H9 (cell line): ENCODE results near the gene BBC3. TPM values are rescaled to one million over a fixed set of nuclear protein-coding genes. Genes with fewer than 3 reads are reported as not detected.

Experiments
- DNase-seq: peaks from one replicate; pipeline ENCODE4 v3.0.0-alpha.2; 2017
- H2AFZ ChIP-seq: one replicate; pipeline ENCODE4 v1.6.1; 2013; ENCODE audit warnings: mild to moderate bottlenecking, low read length, control low read depth, moderate library complexity
- H2AK5ac ChIP-seq: 2 replicates; pipeline ENCODE4 v1.6.1; 2013; ENCODE audit warnings: low read length, control low read depth, mixed read lengths; ENCODE audit not compliant: insufficient read length
- H2BK120ac ChIP-seq: one replicate; pipeline ENCODE4 v1.6.1; 2013; ENCODE audit warnings: low read depth, mild to moderate bottlenecking, low read length, control low read depth, inconsistent platforms; ENCODE audit not compliant: poor library complexity, severe bottlenecking
- H2BK12ac ChIP-seq: 2 replicates; pipeline ENCODE4 v1.6.1; 2013; ENCODE audit warnings: low read length, control low read depth, mixed read lengths, low read depth; ENCODE audit not compliant: insufficient read length
- H2BK15ac ChIP-seq: 2 replicates; pipeline ENCODE4 v1.6.1; 2013; ENCODE audit warnings: low read depth, low read length, control low read depth
- H2BK20ac ChIP-seq: one replicate; pipeline ENCODE4 v1.6.1; 2013; ENCODE audit warnings: low read depth, mild to moderate bottlenecking, low read length, control low read depth, inconsistent platforms; ENCODE audit not compliant: poor library complexity, severe bottlenecking
- H2BK5ac ChIP-seq: 2 replicates; pipeline ENCODE4 v1.6.1; 2013; ENCODE audit warnings: low read length, control low read depth, mixed read lengths; ENCODE audit not compliant: insufficient read length
- H3K14ac ChIP-seq: 2 replicates; pipeline ENCODE4 v1.6.1; 2013; ENCODE audit warnings: low read length, control low read depth; ENCODE audit not compliant: insufficient read depth
- H3K18ac ChIP-seq: 2 replicates; pipeline ENCODE4 v1.6.1; 2013; ENCODE audit warnings: low read depth, mild to moderate bottlenecking, mixed read lengths, low read length, control low read depth; ENCODE audit not compliant: insufficient read length
- H3K23ac ChIP-seq: 2 replicates; pipeline ENCODE4 v1.6.1; 2013; ENCODE audit warnings: low read length, control low read depth, mixed read lengths, low read depth; ENCODE audit not compliant: insufficient read length
- H3K23me2 ChIP-seq: 2 replicates; pipeline ENCODE4 v1.6.1; 2013; ENCODE audit warnings: low read depth, mild to moderate bottlenecking, mixed read lengths, low read length, control low read depth; ENCODE audit not compliant: insufficient read length, poor library complexity, severe bottlenecking
- H3K27ac ChIP-seq: 2 replicates; pipeline ENCODE4 v1.5.1; 2013; ENCODE audit warnings: low read length, control low read depth, mixed read lengths, low read depth; ENCODE audit not compliant: insufficient read length
- H3K27me3 ChIP-seq: 2 replicates; pipeline ENCODE4 v1.6.1; 2013; ENCODE audit warnings: low read length, control low read depth, inconsistent platforms; ENCODE audit not compliant: insufficient read depth
- H3K4ac ChIP-seq: 2 replicates; pipeline ENCODE4 v1.6.1; 2013; ENCODE audit warnings: low read depth, mild to moderate bottlenecking, control low read depth, inconsistent platforms, low read length, moderate library complexity
- H3K4me1 ChIP-seq: 2 replicates; pipeline ENCODE4 v1.6.1; 2013; ENCODE audit warnings: low read length, control low read depth, inconsistent platforms; ENCODE audit not compliant: insufficient read depth
- H3K4me2 ChIP-seq: 2 replicates; pipeline ENCODE4 v1.6.1; 2013; ENCODE audit warnings: low read length, control low read depth, mixed read lengths; ENCODE audit not compliant: insufficient read length, insufficient read depth
- H3K56ac ChIP-seq: 2 replicates; pipeline ENCODE4 v1.6.1; 2013; ENCODE audit warnings: low read depth, mild to moderate bottlenecking, mixed read lengths, low read length, control low read depth; ENCODE audit not compliant: insufficient read length
- H3K79me1 ChIP-seq: 2 replicates; pipeline ENCODE4 v1.6.1; 2013; ENCODE audit warnings: low read depth, mild to moderate bottlenecking, moderate library complexity, low read length, control low read depth, inconsistent platforms; ENCODE audit not compliant: insufficient read depth, poor library complexity, severe bottlenecking
- H3K79me2 ChIP-seq: 2 replicates; pipeline ENCODE4 v1.6.1; 2013; ENCODE audit warnings: low read length, control low read depth, inconsistent platforms; ENCODE audit not compliant: insufficient read depth
- H3K9ac ChIP-seq: 2 replicates; pipeline ENCODE4 v1.6.1; 2013; ENCODE audit warnings: low read length, control low read depth, mixed read lengths; ENCODE audit not compliant: insufficient read length; ENCODE audit errors: extremely low read depth
- H3K9me3 ChIP-seq: one replicate; pipeline ENCODE4 v1.6.1; 2013; ENCODE audit warnings: low read depth, low read length, inconsistent platforms; ENCODE audit not compliant: control insufficient read depth
- H3T11ph ChIP-seq: one replicate; pipeline ENCODE4 v1.6.1; 2013; ENCODE audit warnings: mild to moderate bottlenecking, low read length, control low read depth, inconsistent platforms
- H4K20me1 ChIP-seq: one replicate; pipeline ENCODE4 v1.6.1; 2013; ENCODE audit not compliant: control insufficient read depth, insufficient read length, insufficient read depth
- H4K5ac ChIP-seq: 2 replicates; pipeline ENCODE4 v1.6.1; 2013; ENCODE audit warnings: low read depth, mild to moderate bottlenecking, mixed read lengths, low read length, control low read depth; ENCODE audit not compliant: insufficient read length
- H4K8ac ChIP-seq: replicated peaks from 2 replicates; pipeline ENCODE4 v1.6.1; 2013; ENCODE audit warnings: low read length, control low read depth, mixed read lengths, low read depth; ENCODE audit not compliant: insufficient read length
- H4K91ac ChIP-seq: 2 replicates; pipeline ENCODE4 v1.6.1; 2013; ENCODE audit warnings: low read depth, mild to moderate bottlenecking, moderate library complexity, mixed read lengths, low read length, control low read depth; ENCODE audit not compliant: insufficient read length
- H3K27ac Mint-ChIP-seq, 3 experiments: 2 replicates in 2 of 3; 3 replicates in 1 of 3; pipeline ENCODE4 v1.8.0; 2020 to 2021; ENCODE audit warnings: mixed read lengths in 3 of 3, mild to moderate bottlenecking in 1 of 3, moderate library complexity in 1 of 3
- H3K27me3 Mint-ChIP-seq: 2 replicates; pipeline ENCODE4 v1.8.0; 2021; ENCODE audit warnings: low read depth, mild to moderate bottlenecking, moderate library complexity, mixed read lengths
- H3K36me3 Mint-ChIP-seq, 3 experiments: 2 replicates in 2 of 3; 3 replicates in 1 of 3; pipeline ENCODE4 v1.8.0; 2020 to 2021; ENCODE audit warnings: low read depth in 3 of 3, mixed read lengths in 3 of 3; ENCODE audit not compliant: insufficient read depth in 1 of 3
- H3K4me1 Mint-ChIP-seq, 2 experiments: 2 replicates each; pipeline ENCODE4 v1.8.0; 2020; ENCODE audit warnings: mixed read lengths in 2 of 2
- H3K4me3 Mint-ChIP-seq, 2 experiments: 2 replicates in 1 of 2; 3 replicates in 1 of 2; pipeline ENCODE4 v1.8.0; 2020 to 2021; ENCODE audit warnings: mild to moderate bottlenecking in 2 of 2, mixed read lengths in 2 of 2, moderate library complexity in 1 of 2
- H3K9me3 Mint-ChIP-seq, 2 experiments: 2 replicates in 1 of 2; 3 replicates in 1 of 2; pipeline ENCODE4 v1.8.0; 2020; ENCODE audit warnings: mild to moderate bottlenecking in 2 of 2, mixed read lengths in 2 of 2, moderate library complexity in 1 of 2
- WGBS: extraction: QIAGEN DNeasy Blood & Tissue Kit; methylation state at CpG from one replicate; pipeline ENCODE4 v1.1.7; 2013; ENCODE audit warnings: missing lambda C conversion rate, low lambda C conversion rate, mixed read lengths; ENCODE audit not compliant: insufficient read length; ENCODE audit errors: extremely low coverage; 5-methylcytosine and 5-hydroxymethylcytosine counted together
- total RNA-seq: library from RNA; stranded (reverse); gene quantifications from 2 replicates; pipeline ENCODE4 v1.2.1, GENCODE V29; 2021
- TF ChIP-seq, protein P1 (sequence below): fragments of 200-600 bp; sonication (generic); conservative IDR thresholded peaks from 3 replicates; pipeline ENCODE4 v1.8.0; 2021; ENCODE audit warnings: antibody characterized with exemption, mild to moderate bottlenecking

BBC3 gene
- total RNA-seq, 1 experiment from 2014 or later, result 23.2 TPM

DNA sequence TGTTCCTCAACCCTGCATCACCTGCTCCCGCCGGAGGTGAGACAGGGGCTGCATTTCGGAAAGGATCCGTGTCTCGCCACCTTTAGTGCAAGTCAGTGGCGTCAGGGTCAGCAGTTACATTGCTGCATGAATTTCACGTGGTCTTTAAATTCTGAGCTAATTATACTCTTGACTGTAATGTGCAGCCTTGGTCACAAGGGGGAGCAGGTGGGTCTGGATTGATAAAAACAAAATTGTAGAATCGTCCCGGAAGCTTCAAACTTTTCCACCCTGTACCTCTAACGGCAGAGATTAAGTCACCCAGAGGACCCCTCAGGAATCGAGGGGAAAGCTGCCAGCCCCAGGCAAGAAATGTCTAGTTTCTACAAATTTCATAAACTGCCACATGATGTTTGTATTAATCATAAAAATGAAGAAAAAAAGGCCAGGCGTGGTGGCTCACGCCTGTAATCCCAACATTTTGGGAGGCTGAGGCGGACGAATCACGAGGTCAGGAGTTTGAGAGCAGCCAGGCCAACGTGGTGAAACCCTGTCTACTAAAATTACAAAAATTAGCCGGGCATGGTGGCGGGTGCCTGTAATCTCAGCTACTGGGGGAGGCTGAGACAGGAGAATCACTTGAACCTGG is 20.2 kb downstream of the BBC3 start:
- H3K23me2 ChIP-seq, result no peaks in the 10 kb centered on the region
- no peak overlapping the region for H2BK120ac ChIP-seq
- H2BK12ac ChIP-seq, result no peak overlapping the region
- H3K4me2 ChIP-seq, result no peak overlapping the region
- WGBS, result no CpG with 5 or more reads among the region's 19 CpGs
- no peaks in the 10 kb centered on the region for H4K20me1 ChIP-seq
- no peak overlapping the region for H4K8ac ChIP-seq
- DNase-seq, result peak; percentile 78
- no peaks in the 10 kb centered on the region for H3K79me2 ChIP-seq
- H3K4me1 ChIP-seq, result no peaks in the 10 kb centered on the region
- no peak overlapping the region for H4K5ac ChIP-seq
- H2AK5ac ChIP-seq, result no peak overlapping the region
- H3K79me1 ChIP-seq, result no peaks in the 10 kb centered on the region
- Mint-ChIP-seq H3K36me3 (peaks cover 25 to 62% (median 59%) of the 10 kb centered on the region in 3 experiments; a peak in 6 of 7 replicates), H3K9me3 (no peaks in the 10 kb centered on the region; a peak in 1 of 5 replicates), H3K4me3 (no peak overlapping the region), H3K4me1 (peaks cover 21 to 27% of the 10 kb centered on the region in 2 experiments), H3K27ac (peak overlapping the region; percentile 7 to 88 (median 78); a peak in 6 of 7 replicates), H3K27me3 (no peaks in the 10 kb centered on the region; the same call in 1 of the 2 replicates)
- H2BK15ac ChIP-seq, result no peak overlapping the region
- H3K4ac ChIP-seq, result no peak overlapping the region
- TF ChIP-seq, protein P1, sequence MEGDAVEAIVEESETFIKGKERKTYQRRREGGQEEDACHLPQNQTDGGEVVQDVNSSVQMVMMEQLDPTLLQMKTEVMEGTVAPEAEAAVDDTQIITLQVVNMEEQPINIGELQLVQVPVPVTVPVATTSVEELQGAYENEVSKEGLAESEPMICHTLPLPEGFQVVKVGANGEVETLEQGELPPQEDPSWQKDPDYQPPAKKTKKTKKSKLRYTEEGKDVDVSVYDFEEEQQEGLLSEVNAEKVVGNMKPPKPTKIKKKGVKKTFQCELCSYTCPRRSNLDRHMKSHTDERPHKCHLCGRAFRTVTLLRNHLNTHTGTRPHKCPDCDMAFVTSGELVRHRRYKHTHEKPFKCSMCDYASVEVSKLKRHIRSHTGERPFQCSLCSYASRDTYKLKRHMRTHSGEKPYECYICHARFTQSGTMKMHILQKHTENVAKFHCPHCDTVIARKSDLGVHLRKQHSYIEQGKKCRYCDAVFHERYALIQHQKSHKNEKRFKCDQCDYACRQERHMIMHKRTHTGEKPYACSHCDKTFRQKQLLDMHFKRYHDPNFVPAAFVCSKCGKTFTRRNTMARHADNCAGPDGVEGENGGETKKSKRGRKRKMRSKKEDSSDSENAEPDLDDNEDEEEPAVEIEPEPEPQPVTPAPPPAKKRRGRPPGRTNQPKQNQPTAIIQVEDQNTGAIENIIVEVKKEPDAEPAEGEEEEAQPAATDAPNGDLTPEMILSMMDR, result peak; percentile 82
- H2AFZ ChIP-seq, result no peak overlapping the region
- no peak overlapping the region for H3T11ph ChIP-seq
- H2BK5ac ChIP-seq, result no peak overlapping the region
- no peak overlapping the region for H3K23ac ChIP-seq
- H4K91ac ChIP-seq, result no peak overlapping the region
- no peak overlapping the region for H3K14ac ChIP-seq
- peak overlapping the region; percentile 2 for H3K27ac ChIP-seq
- H3K56ac ChIP-seq, result no peak overlapping the region
- no peak overlapping the region for H3K18ac ChIP-seq
- H3K9me3 ChIP-seq, result no peaks in the 10 kb centered on the region
- H3K9ac ChIP-seq, result no peak overlapping the region
- H2BK20ac ChIP-seq, result no peak overlapping the region
- H3K27me3 ChIP-seq, result no peaks in the 10 kb centered on the region
